ENCODE measurements around the gene TACC3. TPM values are rescaled to one million over a fixed set of nuclear protein-coding genes. Genes with fewer than 3 reads are reported as not detected.

The TACC3 gene
- 13.2 and 26.2 TPM in 2 replicates for total RNA-seq

DNA sequence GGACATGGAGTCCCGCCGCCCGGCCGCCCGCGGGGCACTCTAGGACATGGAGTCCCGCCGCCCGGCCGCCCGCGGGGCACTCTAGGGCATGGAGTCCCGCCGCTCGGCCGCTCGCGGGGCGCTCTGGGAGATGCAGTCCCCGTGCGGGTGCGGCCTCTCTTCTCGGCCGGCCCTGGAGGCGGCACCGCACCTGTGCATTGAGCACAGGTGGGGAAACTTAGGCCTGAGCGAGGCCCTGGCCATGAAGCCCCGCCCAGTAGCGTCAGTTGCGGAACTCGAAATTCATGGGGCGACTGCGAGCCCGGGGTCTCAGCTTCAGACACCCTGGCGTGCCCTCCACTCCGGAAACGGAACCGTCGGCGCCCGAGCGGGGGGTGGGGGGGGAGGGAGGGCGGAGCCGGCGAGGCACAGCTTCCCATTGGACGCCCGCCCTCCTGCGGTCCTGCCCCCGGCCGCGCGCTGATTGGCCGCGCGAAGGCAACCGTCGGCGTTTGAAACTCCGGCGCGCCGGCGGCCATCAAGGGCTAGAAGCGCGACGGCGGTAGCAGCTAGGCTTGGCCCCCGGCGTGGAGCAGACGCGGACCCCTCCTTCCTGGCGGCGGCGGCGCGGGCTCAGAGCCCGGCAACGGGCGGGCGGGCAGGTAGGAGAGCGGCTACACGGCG lies at the start of gene TACC3, which contains the start of gene TMEM129:
Gene TACC3 (plus strand): TSS at position 519 of the 663 bp plus-strand sequence. CDS start 1,901 bp downstream, outside the sequence.
Gene TMEM129 (minus strand): TSS at position 321 of the 663 bp plus-strand sequence. CDS start 486 bp downstream, outside the sequence.

DNA sequence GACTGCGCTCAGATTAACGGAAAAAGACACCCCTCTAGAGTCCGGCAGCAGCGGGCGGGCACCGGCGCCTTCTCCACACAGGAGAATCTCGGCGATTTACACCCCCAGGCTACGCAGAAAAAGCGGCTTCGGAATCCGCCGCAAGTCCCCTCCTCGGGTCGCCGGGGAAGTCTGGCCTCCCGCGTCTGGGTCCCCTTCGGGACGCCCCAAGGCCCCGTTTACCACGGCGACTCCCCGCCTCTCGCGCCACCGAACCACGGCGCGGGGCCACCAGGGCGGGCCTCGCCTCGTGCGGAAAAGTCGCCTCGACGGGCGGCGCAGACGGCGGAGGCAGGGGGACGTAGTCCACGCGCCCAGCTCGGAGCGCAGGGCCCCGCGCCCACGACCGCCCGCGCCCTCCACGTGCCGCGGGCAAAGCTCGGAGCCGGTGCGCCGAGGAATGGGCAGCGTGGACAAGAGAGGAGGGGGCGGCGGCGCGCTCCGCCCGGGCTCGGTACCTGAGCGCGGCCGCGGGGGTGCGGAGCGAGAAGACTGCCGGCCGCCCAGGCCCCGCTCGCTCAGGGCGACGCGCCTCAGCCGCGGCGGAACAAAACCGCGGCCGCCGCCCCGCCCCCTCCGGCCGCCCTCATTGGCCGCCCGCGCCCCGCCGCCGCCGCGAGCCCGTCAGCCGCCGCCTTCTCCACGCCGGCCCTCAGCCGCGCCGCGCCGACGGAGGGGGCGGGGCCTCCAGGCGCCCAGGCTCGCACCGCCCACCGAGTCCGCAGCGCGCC lies 37.4 kb upstream of the TACC3 start, which contains the start of gene FAM53A:
Gene FAM53A (minus strand): TSS at position 578 of the 770 bp plus-strand sequence. CDS start 15,572 bp downstream, outside the sequence.

DNA sequence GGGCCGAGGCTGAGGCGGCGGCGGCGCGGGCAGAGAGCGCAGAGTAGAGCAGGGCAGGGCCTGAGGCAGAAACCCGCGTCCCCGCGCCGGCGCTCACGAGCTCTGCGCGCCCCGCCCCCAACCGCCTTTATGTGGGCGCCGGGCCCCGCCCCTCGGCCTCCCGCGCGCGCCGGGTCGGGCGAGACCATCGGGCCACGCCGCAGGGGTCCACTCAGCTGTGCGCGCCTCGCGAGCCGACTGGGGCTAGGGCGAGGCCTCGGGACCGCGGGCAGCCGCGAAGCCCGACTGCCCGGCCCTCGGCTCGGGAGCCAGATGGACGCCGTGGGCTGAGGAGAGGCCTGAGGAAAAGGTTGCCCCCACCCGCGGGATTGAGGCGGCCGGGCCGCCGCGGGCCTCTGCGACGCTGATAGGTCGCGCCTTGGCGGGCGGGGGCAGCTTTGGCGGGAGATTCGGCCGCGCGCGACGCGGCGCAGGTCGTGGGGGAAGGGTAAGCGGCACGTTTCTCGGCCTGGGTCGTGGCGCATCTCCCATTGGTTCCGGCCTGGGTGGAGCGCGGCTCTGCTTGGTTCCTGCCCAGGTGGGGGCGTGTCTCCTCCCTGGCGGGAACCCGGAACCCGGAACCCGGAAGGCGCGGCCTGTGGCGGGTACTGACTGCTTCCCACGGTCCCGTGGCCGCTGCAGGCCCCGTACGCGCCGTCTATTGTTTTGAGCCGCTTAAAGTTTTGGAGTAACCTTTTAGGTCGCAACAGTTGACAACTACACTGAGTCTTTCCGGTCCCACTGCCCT lies 8.9 kb upstream of the TACC3 start, which contains the start of gene SLBP:
Gene SLBP (minus strand): TSS at position 104 of the 787 bp plus-strand sequence. CDS start 131 bp downstream, outside the sequence.

DNA sequence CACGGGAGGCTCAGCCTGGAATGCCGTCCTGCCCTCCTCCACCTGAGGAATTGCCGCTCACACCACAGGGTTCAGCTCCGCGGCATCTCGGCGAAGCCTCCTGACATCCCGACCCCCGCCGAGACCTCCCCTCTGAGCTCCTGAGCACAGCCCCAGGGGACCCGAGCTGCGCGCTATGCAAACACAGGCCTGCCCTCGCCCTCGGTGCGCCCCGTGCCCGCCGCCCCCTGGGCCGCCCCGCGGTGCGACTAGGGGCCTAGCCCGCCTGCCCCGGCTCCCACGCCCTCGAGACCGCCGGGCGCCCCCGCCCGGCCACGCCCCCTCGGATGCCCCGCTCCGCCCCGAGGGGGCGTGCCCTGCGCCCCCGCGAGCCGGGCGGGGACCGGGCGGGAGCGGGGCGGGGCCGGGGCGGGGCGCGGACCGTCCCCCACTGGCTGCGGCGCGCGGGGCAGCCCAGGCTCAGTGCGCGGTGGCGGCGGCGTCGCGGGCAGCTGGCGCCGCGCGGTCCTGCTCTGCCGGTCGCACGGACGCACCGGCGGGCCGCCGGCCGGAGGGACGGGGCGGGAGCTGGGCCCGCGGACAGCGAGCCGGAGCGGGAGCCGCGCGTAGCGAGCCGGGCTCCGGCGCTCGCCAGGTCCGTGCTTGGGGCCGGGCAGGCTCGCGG lies 71.6 kb downstream of the TACC3 start, which contains the start of gene FGFR3:
Gene FGFR3 (plus strand): TSS at position 462 of the 664 bp plus-strand sequence. CDS start 642 bp downstream, outside the sequence.

Small RNA genes within 50 kb of the gene (small RNA-seq; reads per million reads assigned to genes)
- not detected for gene RF00019

Other genes with a start within 250 kb of the TACC3 start
- gene FAM53A, start 37.2 kb upstream of the TACC3 start, total RNA-seq: 2.3 and 5.1 TPM in 2 replicates
- 59.9 and 69.8 TPM in 2 replicates for gene SLBP, start 9.2 kb upstream of the TACC3 start, total RNA-seq
- gene TMEM129, start 198 bp upstream of the TACC3 start, total RNA-seq: 28.5 and 28.7 TPM in 2 replicates
- 0.20 and 2.2 TPM in 2 replicates for gene FGFR3, start 71.8 kb downstream of the TACC3 start, total RNA-seq
- 80.8 and 103 TPM in 2 replicates for gene LETM1, start 134.6 kb downstream of the TACC3 start, total RNA-seq
- gene NSD2, start 149.9 kb downstream of the TACC3 start, total RNA-seq: 59.2 and 101 TPM in 2 replicates